Fibroblast of lung (primary cell): ENCODE measurements around the gene CYP2A7.
"Not testable (repeated sequence)": the region's sequence is repeated elsewhere in the genome, so short reads cannot be mapped to it uniquely, and the experiment has no call there.

ENCODE experiments used
- EZH2 ChIP-seq: IDR thresholded peaks from 2 replicates; pipeline ENCODE4 v1.5.1; 2012; ENCODE audit warnings: low read length, control low read depth, mild to moderate bottlenecking; ENCODE audit errors: missing control alignments
- TF ChIP-seq, protein P1 (sequence below), 2 donors: IDR thresholded peaks in 1 of 2; conservative IDR thresholded peaks in 1 of 2; 1 replicate in 1 of 2; 2 replicates in 1 of 2; pipeline ENCODE4 v1.5.1; 2011 to 2012; ENCODE audit warnings: low read length in 2 of 2, control low read depth in 1 of 2, inconsistent platforms in 1 of 2, low read depth in 1 of 2, mild to moderate bottlenecking in 1 of 2

DNA sequence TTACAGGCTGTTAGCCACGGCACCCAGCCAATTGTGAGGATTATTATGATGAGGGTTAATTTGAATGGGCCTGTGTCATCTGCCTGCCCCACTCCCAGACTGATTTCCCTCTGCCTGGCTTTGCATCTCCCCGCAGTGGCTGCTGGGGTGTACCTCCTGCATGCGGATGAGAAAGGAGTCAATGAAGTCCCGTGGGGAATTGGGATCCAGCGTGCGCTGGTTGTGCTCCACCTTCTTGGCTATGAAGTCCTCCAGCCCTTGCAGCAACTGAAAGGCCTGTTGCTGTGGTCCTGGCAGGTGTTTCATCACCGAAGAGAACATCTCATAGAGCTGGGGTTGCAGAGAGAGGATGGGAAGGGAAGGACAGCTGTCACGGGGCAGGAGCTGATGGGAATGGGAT, 35.3 kb downstream of the CYP2A7 start:
- TF ChIP-seq, protein P1, sequence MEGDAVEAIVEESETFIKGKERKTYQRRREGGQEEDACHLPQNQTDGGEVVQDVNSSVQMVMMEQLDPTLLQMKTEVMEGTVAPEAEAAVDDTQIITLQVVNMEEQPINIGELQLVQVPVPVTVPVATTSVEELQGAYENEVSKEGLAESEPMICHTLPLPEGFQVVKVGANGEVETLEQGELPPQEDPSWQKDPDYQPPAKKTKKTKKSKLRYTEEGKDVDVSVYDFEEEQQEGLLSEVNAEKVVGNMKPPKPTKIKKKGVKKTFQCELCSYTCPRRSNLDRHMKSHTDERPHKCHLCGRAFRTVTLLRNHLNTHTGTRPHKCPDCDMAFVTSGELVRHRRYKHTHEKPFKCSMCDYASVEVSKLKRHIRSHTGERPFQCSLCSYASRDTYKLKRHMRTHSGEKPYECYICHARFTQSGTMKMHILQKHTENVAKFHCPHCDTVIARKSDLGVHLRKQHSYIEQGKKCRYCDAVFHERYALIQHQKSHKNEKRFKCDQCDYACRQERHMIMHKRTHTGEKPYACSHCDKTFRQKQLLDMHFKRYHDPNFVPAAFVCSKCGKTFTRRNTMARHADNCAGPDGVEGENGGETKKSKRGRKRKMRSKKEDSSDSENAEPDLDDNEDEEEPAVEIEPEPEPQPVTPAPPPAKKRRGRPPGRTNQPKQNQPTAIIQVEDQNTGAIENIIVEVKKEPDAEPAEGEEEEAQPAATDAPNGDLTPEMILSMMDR (conservative IDR thresholded peaks at IDR 0.05 in 1 of 2, IDR thresholded peaks at IDR 0.05 in 1 of 2; ENCODE audit: low read depth in 1 of 2, low read length in 2 of 2), result not testable (repeated sequence)
- TF ChIP-seq EZH2, result not testable (repeated sequence)
